GM19455 (cell line): ENCODE results near the gene NEAT1.
"Not testable (repeated sequence)": the region's sequence is repeated elsewhere in the genome, so short reads cannot be mapped to it uniquely, and the experiment has no call there.

Experiments
- ATAC-seq: cut with Tn5 transposase; IDR thresholded peaks from one replicate; pipeline ENCODE4 v1.9.1; 2021; ENCODE audit not compliant: unreplicated experiment

The NEAT1 gene

GRCh38 chr11:65448418-65449105 is 26.0 kb downstream of the NEAT1 start:
- no peak for ATAC-seq

GRCh38 chr11:65451301-65451700 is 28.7 kb downstream of the NEAT1 start:
- ATAC-seq = not testable (repeated sequence)

GRCh38 chr11:65452259-65452658 is 29.7 kb downstream of the NEAT1 start:
- not testable (repeated sequence) for ATAC-seq

GRCh38 chr11:65452806-65453490 is 30.4 kb downstream of the NEAT1 start:
- ATAC-seq = no peak

- no peak for ATAC-seq
Observed at GRCh38 chr11:65454311-65454695, 31.7 kb downstream of the NEAT1 start.

GRCh38 chr11:65454696-65455456 is 32.3 kb downstream of the NEAT1 start:
- ATAC-seq = peak; percentile 86

GRCh38 chr11:65456418-65456817 is 33.8 kb downstream of the NEAT1 start:
- ATAC-seq = no peak

- no peak for ATAC-seq
Observed at GRCh38 chr11:65459552-65459951, 37.0 kb downstream of the NEAT1 start.

GRCh38 chr11:65465471-65465870 is 42.9 kb downstream of the NEAT1 start:
- ATAC-seq = not testable (repeated sequence)

- not testable (repeated sequence) for ATAC-seq
Observed at GRCh38 chr11:65467306-65467705, 44.7 kb downstream of the NEAT1 start.

GRCh38 chr11:65468874-65469333 is 46.3 kb downstream of the NEAT1 start:
- ATAC-seq = no peak

GRCh38 chr11:65470433-65471049 is 47.9 kb downstream of the NEAT1 start:
- ATAC-seq = no peak

- no peak for ATAC-seq
Observed at GRCh38 chr11:65471447-65471891, 48.9 kb downstream of the NEAT1 start.

GRCh38 chr11:65472588-65473277 is 50.1 kb downstream of the NEAT1 start:
- ATAC-seq = not testable (repeated sequence)

GRCh38 chr11:65473278-65473860 is 50.8 kb downstream of the NEAT1 start:
- no peak for ATAC-seq

- ATAC-seq = no peak
Observed at GRCh38 chr11:65474864-65475263, 52.3 kb downstream of the NEAT1 start.

GRCh38 chr11:65476632-65477148 is 54.1 kb downstream of the NEAT1 start:
- ATAC-seq = peak; percentile 19

- ATAC-seq = peak; percentile 85
Observed at GRCh38 chr11:65477149-65477965, 54.8 kb downstream of the NEAT1 start.
